ENCODE data around the gene HSPB9. TPM values are rescaled to one million over a fixed set of nuclear protein-coding genes. Genes with fewer than 3 reads are reported as not detected.

The HSPB9 gene
- total RNA-seq, 1 donor: not detected

DNA sequence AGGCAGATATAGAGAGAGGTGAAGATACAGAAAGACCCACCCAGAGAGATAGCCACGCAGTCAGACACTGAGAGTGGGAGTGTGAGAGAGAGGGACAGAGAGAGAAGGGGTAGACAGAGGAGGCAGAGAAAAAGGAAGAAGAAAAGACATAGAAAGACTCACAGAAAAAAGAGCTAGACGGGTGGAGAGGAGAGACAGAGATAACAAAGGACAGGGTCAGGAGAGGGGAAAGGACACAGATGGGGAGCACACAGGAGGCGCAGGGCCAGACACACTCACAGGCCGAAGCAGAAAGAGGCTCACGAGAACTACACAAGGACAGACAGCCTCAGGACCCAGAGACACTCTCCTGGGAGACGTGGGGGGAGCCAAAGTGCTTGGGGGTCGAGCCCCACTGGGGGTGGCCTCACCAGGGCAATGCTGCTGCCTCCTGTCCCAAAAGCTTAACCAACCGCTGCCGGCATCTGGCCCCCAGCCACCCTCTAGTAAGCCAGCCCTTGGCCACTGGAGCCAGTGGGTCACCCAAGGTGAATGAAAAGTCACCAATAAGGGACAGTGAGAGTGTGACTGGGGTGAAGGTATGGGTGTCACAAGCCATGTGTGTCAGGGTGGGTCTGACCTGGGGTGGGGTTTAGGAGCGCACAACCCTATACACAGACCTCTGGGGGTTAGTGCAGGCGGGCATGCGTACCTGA lies 28.1 kb upstream of the HSPB9 start:
- DNase-seq (ENCODE audit: low read depth): no peak
- TF ChIP-seq, protein P1, sequence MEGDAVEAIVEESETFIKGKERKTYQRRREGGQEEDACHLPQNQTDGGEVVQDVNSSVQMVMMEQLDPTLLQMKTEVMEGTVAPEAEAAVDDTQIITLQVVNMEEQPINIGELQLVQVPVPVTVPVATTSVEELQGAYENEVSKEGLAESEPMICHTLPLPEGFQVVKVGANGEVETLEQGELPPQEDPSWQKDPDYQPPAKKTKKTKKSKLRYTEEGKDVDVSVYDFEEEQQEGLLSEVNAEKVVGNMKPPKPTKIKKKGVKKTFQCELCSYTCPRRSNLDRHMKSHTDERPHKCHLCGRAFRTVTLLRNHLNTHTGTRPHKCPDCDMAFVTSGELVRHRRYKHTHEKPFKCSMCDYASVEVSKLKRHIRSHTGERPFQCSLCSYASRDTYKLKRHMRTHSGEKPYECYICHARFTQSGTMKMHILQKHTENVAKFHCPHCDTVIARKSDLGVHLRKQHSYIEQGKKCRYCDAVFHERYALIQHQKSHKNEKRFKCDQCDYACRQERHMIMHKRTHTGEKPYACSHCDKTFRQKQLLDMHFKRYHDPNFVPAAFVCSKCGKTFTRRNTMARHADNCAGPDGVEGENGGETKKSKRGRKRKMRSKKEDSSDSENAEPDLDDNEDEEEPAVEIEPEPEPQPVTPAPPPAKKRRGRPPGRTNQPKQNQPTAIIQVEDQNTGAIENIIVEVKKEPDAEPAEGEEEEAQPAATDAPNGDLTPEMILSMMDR (IDR thresholded peaks at IDR 0.05; ENCODE audit: insufficient read depth, low read depth, low read length): no peak
- H3K4me3 ChIP-seq (ENCODE audit: low read depth, low read length): no peak overlapping the region

DNA sequence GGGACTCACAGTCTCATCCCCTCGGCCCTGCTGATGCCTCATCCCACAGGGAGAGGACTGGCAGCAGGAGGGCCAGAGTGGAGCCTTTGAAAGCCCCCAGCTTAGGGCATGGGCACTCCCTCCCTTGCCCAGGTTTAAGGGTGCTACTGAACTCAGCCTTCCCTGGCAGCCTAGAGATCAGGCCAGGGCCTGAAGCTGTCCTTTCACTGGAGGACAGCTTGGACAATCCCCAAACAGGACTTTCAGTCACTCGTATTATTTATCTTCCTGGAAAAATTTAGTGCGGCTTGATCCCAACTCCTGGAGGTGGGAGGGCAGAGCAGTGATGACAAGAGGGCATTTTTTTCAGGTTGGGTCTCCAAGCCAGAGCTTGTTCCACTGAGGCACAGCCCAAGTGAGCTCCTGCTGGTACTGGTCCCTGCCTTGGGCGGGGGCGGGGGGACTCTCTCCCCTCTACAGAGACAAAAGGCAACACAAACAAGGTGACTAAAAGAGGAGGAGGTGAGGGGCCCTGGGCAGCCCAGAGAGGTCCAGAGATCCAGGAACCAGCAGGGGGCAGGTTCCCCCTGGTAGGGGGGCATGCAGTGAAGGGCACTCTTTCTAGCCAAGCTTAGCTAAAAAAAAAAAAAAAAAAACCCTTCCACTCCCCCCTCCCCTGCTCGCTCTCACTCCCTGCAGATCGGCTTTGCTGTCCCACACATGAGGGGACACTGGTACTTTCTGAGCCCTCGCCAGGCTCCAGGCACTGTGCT lies 26.1 kb upstream of the HSPB9 start:
- TF ChIP-seq, protein P1 (IDR thresholded peaks at IDR 0.05; ENCODE audit: insufficient read depth, low read depth, low read length): no peak
- no peak for DNase-seq (ENCODE audit: low read depth)
- H3K4me3 ChIP-seq (ENCODE audit: low read depth, low read length): no peak overlapping the region

DNA sequence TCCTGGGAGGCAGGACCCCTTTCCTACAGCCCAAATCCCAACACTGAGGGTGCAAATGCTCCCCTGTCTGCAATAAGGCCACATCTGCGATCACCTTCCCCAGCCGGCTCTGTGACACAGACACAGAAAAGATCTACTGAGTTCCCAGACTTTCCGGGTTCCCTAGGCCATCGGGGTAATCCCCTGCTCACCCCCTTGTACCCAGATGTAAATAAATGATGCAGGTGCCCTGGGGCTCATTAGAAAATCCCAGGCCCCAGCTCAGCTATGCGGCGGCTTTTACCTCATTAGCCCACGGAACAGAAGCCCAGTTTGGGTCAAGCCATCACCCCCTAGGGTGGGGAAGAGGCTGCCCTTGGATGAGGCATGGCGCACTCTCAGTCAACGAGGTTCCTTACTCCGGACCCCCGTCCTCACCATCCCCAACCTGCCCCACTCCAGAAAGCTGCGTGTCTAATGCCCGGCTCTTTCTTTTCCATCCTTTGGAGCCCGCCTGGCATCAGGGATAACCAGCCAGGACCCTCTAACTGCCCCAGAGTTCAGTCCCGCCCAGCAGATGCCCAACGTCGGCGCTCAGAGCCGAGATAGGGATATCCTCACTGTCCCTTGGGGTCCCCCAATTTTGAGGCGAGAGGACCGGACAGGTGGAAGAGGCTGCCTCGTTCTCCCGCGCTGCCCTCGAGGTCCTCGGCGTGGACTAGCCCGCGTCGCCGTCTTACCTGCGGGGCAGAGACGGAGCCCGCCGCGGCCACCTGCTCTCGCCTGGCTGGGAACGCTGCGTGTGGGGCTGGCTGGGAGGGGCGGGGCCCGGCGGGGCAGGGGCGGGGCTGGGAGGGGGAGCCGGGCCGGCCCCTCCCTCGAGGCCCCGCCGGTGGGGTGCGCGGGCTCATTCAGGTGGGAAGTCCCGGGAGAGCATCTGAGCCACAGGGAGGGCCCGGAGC lies 24.6 kb upstream of the HSPB9 start, which contains the start of gene ZNF385C:
Gene ZNF385C (minus strand): TSS at position 783 of the 941 bp plus-strand sequence. CDS start 35,417 bp downstream, outside the sequence.
- no peak for DNase-seq (ENCODE audit: low read depth)
- no peak within 1 kb of the TSS for H3K4me3 ChIP-seq (ENCODE audit: low read depth, low read length)
- TF ChIP-seq, protein P1 (IDR thresholded peaks at IDR 0.05; ENCODE audit: insufficient read depth, low read depth, low read length): no peak

DNA sequence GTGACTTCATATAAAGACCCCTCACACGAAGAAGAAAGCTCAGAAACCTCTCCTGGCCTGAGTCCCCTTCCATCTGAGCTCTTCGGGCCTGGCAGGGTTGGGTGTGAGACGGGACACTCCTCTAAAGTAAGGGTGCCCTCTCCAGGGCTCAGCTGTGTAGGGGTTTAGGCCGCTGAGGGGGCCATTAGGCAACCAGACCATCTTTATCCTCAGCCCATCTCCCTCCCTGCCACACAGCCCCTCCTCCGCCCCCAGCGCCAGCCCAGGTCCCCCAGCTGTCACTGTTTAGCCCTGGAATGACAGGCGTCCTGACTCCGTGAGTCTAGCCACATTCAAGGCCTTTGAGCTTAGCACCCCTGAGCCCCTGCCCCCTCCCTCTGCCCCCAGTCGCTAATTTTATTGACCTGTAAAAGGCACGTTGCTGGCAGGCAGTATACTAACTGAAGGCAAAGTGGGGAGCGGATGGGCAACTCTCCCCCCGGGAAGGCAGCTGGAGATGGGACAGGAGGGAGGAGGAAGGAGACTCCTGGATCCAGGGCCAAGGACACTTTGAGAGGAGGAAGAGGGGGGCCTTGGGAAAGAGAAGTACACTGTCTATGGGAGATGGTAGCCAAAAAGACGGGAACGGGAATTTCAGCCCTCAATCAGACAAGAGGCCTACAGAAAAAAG lies 23.7 kb upstream of the HSPB9 start:
- no peak for DNase-seq (ENCODE audit: low read depth)
- H3K4me3 ChIP-seq (ENCODE audit: low read depth, low read length): no peak overlapping the region
- TF ChIP-seq, protein P1 (IDR thresholded peaks at IDR 0.05; ENCODE audit: insufficient read depth, low read depth, low read length): no peak

DNA sequence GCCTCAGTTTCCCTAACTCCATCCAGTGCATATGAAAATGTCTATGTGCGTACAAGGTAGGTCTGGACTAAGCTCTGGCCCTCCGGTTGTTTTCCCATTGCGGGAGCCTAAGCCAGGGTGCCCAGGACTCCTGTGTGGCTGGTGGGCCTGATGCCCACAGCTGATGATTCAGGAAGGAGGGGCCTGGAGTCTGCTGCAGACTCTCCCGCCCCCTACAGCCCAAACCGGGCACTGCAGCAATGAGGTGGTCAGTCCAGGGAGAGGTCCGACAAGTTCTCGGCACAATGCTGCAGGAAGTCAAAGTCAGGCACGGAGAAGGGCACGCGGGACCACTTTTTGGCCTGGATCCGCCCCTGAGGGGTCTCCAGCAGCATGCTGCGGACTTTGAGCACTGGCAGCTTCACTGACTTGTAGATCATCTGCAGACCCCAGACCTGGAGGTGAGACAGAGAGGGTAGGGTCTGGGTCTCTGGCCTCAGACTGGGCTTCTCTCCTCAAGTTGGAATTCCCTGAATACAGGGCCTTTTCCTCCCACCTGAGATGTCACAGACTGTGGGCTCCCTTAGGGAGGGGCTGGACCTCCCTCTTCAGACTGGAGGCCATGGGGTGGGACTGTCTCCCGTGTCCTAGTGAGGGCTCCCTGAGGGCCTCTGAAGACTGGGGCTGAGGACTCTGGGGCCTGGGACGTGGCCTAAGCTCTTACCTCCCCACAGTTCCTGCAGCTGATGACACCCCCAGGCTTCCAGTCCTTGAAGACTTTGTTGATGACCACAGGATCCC lies 20.9 kb upstream of the HSPB9 start:
- TF ChIP-seq, protein P1 (IDR thresholded peaks at IDR 0.05; ENCODE audit: insufficient read depth, low read depth, low read length): peak; percentile 92
- H3K4me3 ChIP-seq (ENCODE audit: low read depth, low read length): no peak overlapping the region
- peak; percentile 53 for DNase-seq (ENCODE audit: low read depth)

All from fibroblast of villous mesenchyme (primary cell).